DMS 273 treated with DMSO at 0.1 percent for 48 hours (cell line): ENCODE data around the gene CES4A.
"Not testable (repeated sequence)": the region's sequence is repeated elsewhere in the genome, so short reads cannot be mapped to it uniquely, and the experiment has no call there.

ENCODE experiments used
- DNase-seq: peaks from one replicate; lab custom pipeline; 2025; lab: John Stamatoyannopoulos, UW

CES4A gene

DNA sequence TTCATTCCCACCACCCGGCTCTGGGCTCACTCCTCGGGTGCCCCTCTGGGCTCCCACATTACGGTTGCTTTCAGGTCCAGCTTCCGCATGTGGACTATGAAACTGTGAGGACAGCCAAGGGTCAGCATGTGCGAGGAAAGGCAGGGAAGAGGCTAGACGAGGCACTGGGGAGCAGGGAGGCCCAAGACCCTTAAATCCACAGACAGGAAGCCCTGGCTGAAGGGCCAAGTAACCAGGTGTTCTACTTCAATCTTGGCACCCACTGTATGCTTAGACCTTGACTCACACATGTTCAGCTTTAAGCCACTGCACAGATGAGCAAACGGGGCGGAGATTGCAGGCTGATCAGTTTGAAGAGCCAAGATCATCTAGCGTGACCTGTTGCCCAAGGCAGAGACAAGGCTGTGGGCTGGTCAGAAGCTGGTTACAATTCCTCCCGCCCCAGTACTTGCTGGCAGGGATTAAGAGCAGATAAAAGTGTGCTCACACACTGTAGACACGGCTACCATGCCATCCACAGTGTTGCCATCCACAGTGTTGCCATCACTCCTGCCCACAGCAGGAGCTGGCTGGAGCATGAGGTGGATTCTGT is at the start of gene CES4A:
TSS of gene CES4A (plus strand) at position 393 of the 592 bp plus-strand sequence. CDS start at position 577, 184 bp downstream.
- DNase-seq, result no peak

DNA sequence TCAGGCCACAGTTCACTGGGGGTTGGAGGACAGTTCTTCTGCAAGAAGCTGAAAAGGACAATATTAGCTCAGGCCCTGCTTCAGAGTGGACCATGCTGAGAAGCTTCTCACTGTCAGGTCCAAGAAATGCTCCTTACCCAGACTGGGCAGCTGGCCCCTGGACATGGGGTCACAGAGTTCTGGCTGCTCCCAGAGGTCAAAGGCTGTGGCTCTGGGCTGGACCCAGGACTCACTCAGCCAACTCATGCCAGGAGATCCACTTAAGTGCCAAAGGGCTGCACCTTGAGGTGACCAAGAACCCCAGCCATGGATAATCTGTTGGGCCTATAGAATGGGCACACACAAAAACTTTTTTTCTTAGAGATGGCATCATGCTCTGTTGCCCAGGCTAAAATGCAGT is 49.0 kb upstream of the CES4A start:
- no peak for DNase-seq

DNA sequence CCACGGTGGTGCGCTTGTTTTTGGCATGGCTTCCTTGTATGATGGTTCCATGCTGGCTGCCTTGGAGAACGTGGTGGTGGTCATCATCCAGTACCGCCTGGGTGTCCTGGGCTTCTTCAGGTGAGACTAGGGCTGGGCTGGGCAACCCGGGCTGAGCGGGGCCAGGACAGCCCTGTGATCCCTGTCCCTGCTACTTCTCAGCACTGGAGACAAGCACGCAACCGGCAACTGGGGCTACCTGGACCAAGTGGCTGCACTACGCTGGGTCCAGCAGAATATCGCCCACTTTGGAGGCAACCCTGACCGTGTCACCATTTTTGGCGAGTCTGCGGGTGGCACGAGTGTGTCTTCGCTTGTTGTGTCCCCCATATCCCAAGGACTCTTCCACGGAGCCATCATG is 48.2 kb upstream of the CES4A start:
- no peak for DNase-seq

DNA sequence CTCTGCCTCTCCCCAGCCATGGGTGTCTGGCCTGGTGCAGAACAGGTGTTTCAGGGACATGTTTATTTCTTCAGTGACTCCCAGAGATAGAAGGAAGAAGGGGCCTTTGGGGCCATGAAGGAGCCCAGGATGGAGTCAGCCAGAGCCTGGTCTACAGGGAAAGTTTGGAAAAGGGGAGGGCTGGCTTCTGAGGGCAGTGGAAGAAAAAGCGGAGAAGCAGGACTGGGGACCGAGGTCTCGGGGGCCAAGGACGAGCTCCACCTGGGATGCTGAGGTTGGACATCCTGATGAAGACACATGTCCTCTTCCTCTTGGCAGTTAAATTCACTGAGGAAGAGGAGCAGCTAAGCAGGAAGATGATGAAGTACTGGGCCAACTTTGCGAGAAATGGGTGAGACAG is 45.4 kb upstream of the CES4A start:
- no peak for DNase-seq

DNA sequence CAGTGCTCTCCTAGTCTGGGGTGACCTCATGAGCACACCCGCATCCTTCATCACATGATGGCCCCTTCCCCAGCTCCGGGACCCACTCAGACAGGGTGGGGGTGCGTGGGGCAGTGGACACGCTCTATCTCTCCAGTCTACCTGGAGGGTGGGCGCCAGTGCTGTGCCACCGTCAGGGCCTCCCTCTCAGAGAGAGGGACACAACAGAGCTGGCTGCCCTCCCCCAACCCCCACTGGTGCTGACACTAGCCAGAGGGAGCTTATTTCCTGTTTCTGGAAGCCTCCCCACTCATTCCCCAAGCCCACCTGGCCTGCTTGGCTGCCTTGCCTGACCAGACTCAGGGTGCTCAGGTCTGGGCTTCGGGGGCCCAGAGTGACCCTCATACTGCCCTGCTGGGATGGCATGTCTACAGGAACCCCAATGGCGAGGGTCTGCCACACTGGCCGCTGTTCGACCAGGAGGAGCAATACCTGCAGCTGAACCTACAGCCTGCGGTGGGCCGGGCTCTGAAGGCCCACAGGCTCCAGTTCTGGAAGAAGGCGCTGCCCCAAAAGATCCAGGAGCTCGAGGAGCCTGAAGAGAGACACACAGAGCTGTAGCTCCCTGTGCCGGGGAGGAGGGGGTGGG is 44.8 kb upstream of the CES4A start:
- no peak for DNase-seq

DNA sequence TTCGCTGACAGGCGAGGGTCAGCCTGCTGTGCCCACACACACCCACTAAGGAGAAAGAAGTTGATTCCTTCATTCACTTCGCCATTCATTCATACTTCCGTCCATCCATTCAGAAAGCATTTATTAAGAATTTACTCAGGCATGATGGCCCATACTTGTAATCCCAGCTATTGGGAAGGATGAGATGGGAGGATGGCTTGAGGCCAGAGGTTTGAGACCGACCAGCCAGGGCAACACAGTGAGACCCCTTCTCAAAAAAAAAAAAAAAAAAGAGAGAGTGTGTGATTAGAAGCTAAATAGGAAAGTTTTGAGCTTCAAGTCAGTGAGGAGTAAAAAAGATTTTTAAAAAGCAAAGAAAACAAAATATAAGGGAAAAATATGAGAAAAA is 44.3 kb upstream of the CES4A start:
- DNase-seq, result no peak

DNA sequence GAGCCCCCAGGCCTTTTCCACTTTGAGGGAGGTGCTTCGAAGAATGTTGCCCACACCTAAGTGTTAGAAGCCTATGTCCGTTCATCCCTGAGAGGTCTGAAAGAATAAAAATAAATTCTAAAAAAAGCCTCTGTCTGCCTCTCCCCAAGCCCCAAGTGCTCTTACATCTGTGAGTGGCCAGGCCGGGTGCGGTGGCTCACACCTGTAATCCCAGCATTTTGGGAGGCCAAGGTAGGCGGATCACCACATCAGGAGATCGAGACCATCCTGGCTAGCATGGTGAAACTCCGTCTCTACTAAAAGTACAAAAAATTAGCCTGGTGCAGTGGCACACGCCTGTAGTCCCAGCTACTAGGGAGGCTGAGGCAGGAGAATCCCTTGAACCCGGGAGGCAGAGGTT is 43.4 kb upstream of the CES4A start:
- DNase-seq, result not testable (repeated sequence)

DNA sequence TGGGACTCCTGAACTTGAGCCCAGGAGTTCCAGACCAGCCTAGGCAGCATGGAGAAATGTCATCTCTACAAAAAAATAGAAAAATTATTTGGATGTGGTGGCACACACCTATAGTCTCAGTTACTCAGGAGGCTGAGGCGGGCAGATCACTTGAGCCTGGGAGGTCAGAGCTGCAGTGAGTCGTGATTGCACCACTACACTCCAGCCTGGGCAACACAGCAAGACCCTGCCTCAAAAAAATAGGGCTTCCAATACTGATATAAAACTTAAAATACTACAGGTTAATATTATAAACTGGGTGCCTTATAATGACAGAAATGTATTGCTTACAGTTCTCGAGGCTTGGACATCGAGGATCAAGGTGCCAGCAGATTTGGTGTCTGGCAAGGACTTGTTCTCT is 42.5 kb upstream of the CES4A start:
- no peak for DNase-seq

DNA sequence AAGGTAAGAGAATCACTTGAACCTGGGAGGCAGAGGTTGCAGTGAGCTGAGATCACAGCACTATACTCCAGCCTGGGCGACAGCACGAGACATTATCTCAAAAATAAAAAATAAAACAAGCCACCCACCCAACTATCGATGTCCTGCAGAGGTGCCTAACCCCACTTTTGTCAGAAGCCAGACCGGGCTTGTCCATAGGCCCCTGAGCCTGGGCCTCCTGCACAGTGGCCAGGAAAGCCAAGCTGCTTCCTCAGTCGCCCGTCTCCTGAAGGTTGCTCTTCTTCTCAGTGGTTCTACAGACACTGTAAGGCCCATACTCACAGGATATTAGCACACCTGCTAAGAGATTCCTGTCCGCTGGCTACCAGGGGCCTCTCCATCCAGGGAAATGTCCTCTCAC is 41.8 kb upstream of the CES4A start:
- no peak for DNase-seq

DNA sequence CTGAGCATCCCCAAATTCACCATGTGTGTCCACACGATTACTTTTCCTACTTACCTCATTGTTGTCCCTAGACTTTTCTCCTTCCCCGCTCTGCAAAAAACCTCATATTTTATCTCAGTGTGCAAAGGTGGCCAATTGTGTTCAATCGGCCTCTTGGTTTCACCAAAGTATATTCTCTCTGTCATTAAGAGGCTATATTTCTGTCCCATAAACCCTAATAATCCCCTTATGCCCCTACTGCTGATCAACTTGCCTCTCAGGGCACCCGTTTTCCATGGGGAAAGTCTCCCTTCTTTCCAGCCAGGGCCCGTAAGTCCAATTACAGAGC is 41.5 kb upstream of the CES4A start:
- DNase-seq, result no peak

DNA sequence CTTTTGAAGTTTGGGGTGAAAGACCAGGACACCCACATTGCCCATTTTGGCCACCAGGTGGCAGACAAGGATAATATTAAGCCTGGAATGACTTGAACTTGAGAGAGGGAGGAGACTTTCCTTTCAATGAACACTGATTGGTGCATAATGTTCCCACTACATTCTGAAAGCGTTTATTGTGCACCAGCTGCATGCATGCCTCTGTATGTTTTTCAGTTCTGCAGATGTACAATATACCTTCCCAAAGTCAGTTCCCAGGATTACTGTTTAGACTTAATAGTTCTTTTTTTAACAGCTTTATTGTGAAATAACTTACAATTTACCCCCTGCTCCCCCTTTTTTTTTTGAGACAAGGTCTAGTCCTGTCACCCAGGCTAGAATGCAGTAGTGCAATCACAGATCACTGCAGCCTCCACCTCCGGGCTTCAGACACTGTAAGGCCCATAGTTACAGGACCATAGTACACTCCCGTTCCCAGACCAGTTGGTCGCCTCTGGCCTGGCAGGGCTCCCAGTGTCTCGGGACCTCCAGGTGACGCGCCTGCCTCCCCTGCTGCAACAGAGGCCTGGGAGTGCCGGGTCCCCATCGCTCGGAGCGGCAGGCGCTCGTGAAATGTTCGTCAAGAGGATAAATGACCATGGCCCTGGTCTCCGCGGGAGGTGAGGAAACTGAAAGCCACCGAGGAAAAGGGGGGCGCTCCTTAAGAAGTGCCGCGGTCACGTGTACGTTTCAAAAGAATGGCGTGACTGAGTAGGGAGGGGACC is 40.9 kb upstream of the CES4A start:
- DNase-seq, result peak; percentile 72

DNA sequence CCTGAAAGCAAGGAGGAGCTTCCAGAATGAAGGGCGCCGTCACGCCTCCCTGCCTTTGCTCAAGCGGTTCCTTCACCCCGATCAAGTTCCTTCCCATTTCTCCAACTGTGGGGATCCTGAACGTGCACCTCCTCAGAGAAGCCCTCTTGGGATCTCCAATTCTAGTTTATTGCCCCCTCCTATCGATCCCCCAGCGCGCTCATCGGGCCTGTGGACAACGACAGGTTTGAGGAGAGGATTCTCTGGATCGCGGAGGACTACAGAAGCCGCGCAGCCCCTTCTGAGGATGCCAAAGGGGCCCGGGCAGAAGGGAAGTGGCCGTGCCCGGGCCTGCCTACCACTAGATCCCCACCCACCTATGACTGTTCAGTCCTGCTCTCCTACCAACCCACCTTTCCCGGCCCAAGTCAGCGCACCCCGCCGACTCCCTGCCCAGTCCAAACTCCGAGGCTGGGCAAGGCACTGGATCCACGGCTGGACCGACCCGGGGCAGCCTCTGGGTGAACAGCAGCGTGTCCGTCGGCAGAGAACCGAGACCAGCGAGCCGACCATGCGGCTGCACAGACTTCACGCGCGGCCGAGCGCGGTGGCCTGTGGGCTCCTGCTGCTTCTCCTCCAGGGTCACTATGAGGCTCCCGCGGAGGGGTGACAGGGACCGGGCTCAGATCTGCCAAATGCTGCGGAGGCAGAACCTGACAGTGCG is 40.1 kb upstream of the CES4A start:
- no peak for DNase-seq

DNA sequence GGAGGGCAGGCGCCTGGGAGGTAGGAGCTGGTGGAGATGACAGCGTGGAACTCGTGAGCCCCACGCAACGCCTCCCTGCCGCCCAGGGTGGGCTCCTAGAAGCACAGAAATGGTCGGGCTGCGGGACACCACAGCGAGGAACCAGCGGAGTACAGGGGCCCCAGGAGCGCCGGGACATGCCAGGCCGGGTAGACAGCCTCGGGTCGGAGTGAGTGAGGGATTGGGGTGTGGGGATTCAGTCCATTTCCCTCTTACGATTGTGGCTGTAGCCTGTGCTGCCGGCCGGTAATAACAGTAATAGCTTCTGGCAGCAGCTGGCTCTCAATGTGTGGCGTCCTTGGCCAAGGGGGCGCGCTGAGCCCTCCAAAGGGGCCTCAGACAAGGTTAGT is 39.6 kb upstream of the CES4A start:
- DNase-seq, result no peak

DNA sequence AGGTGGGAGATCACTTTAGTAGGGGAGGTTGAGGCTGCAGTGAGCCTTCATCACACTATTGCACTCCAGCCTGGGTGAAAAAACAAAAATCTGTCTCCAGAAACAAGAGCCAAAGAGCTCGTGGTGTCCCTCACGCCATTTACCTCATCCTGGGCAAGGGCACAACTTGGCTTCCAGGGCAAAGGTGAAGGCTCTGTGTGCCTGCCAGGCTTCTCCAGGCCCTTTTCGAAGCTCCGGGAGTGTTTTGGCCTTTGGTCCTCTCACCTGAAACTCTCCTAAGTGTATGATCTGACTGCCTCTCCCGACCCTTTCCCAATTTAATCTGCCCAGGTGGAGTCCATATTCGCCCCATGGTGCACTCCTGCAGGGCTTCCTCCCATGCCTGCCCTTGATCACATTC is 38.9 kb upstream of the CES4A start:
- DNase-seq, result no peak

DNA sequence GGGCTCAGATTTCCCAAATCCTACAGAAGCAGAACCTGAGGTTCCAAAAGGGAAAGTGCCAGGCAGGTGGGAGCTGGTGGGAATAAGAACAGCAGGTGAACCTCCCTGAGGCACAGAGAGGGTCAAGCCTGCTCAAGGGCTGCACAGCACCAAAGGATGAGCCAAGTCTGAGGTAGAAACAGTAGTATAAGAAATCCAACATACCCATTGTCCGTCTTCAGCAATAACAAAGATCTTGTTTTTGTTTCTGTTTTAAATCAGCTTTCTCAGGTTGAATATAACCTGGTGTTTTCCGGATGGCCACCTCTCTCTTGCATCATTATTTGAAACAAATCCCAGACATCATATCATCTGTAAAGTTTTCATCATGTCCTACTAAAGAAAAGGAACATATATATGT is 38.0 kb upstream of the CES4A start:
- DNase-seq, result no peak

DNA sequence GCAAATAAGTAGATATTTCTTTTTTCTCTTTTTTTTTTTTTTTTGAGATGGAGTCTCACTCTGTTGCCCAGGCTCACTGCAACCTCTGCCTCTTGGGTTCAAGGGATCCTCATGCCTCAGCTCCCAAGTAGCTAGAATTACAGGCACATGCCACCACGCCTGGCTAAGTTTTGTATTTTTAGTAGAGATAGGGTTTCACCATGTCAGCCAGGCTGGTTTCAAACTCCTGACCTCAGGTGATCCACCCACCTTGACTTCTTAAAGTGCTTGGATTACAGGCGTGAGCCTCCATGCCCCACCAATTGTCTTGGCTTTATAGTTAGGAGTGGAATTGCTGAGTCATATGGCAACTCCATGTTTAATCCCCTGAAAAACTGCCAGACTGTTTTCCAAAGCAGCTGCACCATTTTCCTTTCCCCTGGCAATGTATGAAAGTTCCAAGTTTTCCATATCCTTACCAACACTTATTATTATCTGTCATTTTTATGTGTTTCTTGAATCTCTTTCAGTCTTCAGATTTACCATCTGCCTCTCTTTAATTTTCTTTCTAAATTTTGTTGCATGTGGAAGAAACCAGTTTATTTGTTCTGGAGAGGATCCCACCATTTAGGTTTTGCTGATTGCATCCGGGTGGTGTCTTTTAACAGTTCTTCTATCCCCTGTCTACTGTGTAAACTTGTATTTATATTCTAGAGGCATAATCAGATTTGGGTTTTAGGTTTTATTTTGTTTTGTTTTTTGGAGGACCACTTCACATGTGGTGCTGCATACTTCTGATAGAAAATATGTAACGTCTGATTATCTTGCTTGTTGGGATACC is 37.2 kb upstream of the CES4A start:
- no peak for DNase-seq

DNA sequence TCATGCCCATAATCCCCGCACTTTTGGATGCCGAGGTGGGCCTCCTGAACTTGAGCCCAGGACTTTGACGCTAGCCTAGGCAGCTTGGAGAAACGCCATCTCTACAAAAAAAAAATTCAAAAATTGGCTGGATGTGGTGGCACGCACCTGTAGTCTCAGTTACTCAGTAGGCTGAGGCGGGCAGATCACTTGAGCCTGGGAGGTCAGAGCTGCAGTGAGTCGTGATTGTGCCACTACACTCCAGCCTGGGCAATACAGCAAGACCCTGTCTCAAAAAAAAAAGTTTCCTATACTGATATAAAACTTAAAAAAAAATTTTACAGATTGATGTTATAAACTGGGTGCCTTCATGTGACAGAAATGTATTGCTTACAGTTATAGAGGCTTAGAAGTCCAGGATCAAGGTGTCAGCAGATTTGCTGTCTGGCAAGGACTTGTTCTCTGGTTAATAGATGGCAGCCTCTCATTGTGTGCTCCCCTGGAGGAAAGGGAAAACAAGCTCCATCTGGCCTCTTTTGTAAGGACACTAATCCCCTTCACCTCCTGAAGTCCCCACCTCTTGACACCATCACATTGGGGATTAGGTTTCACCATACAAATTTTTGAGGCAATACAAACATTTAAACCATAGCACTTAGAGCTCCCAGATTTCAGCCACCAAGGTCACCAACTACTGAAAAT is 35.8 kb upstream of the CES4A start:
- no peak for DNase-seq

DNA sequence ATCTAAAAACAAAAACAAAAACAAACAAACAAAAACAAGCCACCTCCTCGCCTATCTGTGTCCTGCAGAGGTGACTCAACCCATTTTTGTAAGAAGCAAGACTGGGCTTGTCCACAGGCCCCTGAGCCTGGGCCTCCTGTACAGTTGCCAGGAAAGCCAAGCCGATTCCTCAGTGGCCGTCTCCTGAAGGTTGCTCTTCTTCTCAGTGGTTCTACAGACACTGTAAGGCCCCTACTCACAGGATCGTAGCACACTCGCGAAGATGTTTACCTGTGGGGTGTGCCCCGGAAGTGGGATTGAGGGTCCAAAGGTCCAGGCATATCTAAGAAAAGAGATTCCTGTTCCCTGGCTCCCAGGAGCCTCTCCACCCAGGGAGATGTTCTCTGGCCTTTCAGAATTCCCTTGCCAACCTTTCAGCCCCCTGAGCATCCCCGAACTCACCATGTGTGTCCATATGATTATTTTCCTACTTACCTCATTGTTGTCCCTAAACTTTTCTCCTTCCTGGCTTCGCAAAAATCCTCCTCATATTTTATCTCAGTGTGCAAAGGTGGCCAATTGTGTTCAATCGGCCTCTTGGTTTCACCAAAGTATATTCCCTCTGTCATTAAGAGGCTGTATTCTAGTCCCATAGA is 34.8 kb upstream of the CES4A start:
- no peak for DNase-seq

DNA sequence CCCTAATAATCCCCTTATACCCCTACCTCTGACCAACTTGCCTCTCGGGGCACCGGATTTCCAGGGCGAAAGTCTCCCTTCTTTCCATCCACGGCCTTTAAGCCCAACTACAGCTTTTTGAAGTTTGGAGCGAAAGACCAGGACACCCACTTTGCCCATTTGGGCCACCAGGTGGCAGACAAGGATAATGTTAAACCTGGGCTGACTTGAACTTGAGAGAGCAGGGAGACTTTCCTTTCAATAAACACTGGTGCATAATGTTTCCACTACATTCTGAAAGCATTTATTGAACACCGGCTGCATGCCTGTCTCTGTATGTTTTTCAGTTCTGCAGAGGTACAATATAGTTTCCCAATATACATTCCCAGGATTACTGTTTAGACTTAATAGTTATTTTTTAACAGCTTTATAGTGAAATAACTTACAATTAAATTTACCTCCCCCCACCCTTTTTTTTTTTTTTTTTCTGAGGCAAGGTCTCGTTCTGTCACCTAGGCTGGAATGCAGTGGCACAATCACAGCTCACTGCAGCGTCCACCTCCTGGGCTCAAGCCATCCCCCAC is 34.2 kb upstream of the CES4A start:
- peak; percentile 46 for DNase-seq

DNA sequence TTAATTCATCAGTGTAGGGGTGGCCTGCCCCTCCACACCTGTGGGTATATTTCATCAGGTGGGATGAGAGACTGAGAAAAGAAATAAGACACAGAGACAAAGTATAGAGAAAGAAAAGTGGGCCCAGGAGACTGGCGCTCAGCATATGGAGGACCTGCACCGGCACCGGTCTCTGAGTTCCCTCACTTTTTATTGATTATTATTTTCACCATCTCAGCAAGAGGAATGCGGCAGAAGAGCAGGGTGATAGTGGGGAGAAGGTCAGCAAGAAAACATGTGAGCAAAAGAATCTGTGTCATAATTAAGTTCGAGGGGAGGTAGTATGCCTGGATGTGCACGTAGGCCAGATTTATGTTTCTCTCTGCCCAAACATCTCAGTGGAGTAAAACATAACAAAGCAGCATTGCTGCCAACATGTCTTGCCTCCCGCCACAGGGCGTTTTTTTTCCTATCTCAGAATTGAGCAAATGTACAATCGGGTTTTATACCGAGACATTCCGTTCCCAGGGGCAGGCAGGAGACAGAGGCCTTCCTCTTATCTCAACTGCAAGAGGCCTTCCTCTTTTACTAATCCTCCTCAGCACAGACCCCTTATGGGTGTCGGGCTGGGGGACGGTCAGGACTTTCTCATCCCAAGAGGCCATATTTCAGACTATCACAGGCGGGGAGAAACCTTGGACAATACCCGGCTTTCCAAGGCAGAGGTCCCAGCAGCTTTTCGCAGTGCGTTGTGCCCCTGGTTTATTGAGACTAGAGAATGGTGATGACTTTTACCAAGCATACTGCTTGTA is 32.8 kb upstream of the CES4A start:
- not testable (repeated sequence) for DNase-seq
